IMR-90 (cell line): ENCODE results near the gene SATB2. TPM values are rescaled to one million over a fixed set of nuclear protein-coding genes. Genes with fewer than 3 reads are reported as not detected.

Experiments
- ATAC-seq: fragments of 200-7000 bp; cut with Tn5 transposase; 2 replicates; pipeline ENCODE4 v1.9.1; 2020; ENCODE audit warnings: low read depth, mild to moderate bottlenecking, moderate library complexity
- BruUV-seq: library from RNA; stranded (reverse); fragments of 400-500 nt; replicated peaks from 2 replicates; lab custom pipeline; 2021; lab: Mats Ljungman, UMichigan
- CTCF ChIA-PET: fragments of 300-600 bp; formaldehyde crosslinking; extraction: SDS; loops from one replicate; lab custom pipeline; 2021; ENCODE audit warnings: antibody characterized with exemption; lab: Yijun Ruan, JAX
- POLR2A ChIA-PET: fragments of 300-600 bp; sonication (Branson Sonifier 250); formaldehyde crosslinking; loops from one replicate; lab custom pipeline; 2022; ENCODE audit warnings: antibody characterized with exemption; ENCODE audit not compliant: unreplicated experiment; lab: Charles Lee
- DNase-seq: peaks from one replicate; pipeline ENCODE4 v3.0.0; 2013
- H2AFZ ChIP-seq: replicated peaks from 2 replicates; pipeline ENCODE3; 2013; ENCODE audit warnings: low read length, mild to moderate bottlenecking; ENCODE audit not compliant: poor library complexity
- H2AK5ac ChIP-seq: 2 replicates; pipeline ENCODE4 v1.6.1; 2013; ENCODE audit warnings: low read depth, low read length, inconsistent platforms
- H2AK9ac ChIP-seq: replicated peaks from 2 replicates; pipeline ENCODE3; 2013; ENCODE audit warnings: mild to moderate bottlenecking, low read depth, low read length, moderate library complexity; ENCODE audit not compliant: poor library complexity
- H2BK120ac ChIP-seq: 2 replicates; pipeline ENCODE4 v1.6.1; 2013; ENCODE audit warnings: low read depth, low read length, inconsistent platforms
- H2BK15ac ChIP-seq: 3 replicates; pipeline ENCODE4 v1.6.1; 2013; ENCODE audit warnings: low read depth, low read length, inconsistent platforms
- H2BK20ac ChIP-seq: 2 replicates; pipeline ENCODE4 v1.6.1; 2013; ENCODE audit warnings: low read depth, mild to moderate bottlenecking, inconsistent platforms, low read length, moderate library complexity
- H2BK5ac ChIP-seq: 2 replicates; pipeline ENCODE4 v1.6.1; 2013; ENCODE audit warnings: mild to moderate bottlenecking, low read depth, low read length, inconsistent platforms; ENCODE audit not compliant: poor library complexity, severe bottlenecking
- H3K14ac ChIP-seq: replicated peaks from 2 replicates; pipeline ENCODE4 v1.6.1; 2013; ENCODE audit warnings: low read depth, low read length, inconsistent platforms
- H3K18ac ChIP-seq: 2 replicates; pipeline ENCODE4 v1.6.1; 2013; ENCODE audit warnings: low read depth, low read length, control low read depth
- H3K23ac ChIP-seq: 2 replicates; pipeline ENCODE4 v1.6.1; 2013; ENCODE audit warnings: low read depth, low read length, inconsistent platforms
- H3K27ac ChIP-seq: 2 replicates; pipeline ENCODE4 v1.5.1; 2013; ENCODE audit warnings: mild to moderate bottlenecking, control low read depth, low read length; ENCODE audit not compliant: insufficient read depth
- H3K27me3 ChIP-seq: 2 replicates; pipeline ENCODE4 v1.6.1; 2013; ENCODE audit warnings: low read length; ENCODE audit not compliant: control insufficient read depth, insufficient read depth
- H3K36me3 ChIP-seq: 2 replicates; pipeline ENCODE4 v1.6.1; 2013; ENCODE audit warnings: low read length, mixed read lengths; ENCODE audit not compliant: control insufficient read depth, insufficient read depth
- H3K4ac ChIP-seq: 2 replicates; pipeline ENCODE4 v1.6.1; 2013; ENCODE audit warnings: low read depth, low read length, inconsistent platforms
- H3K4me1 ChIP-seq: 2 replicates; pipeline ENCODE4 v1.6.1; 2013; ENCODE audit warnings: low read length, mixed read lengths; ENCODE audit not compliant: control insufficient read depth, insufficient read depth
- H3K4me2 ChIP-seq: 2 replicates; pipeline ENCODE4 v1.6.1; 2013; ENCODE audit warnings: low read depth, mild to moderate bottlenecking, control low read depth, low read length, moderate library complexity
- H3K4me3 ChIP-seq: 2 replicates; pipeline ENCODE4 v1.5.1; 2013; ENCODE audit warnings: low read depth, mild to moderate bottlenecking, control low read depth, low read length, moderate library complexity; ENCODE audit not compliant: insufficient read depth
- H3K56ac ChIP-seq: 2 replicates; pipeline ENCODE4 v1.6.1; 2013; ENCODE audit warnings: low read length, inconsistent platforms; ENCODE audit not compliant: insufficient read depth; ENCODE audit errors: extremely low read depth
- H3K79me1 ChIP-seq, 2 experiments: 2 replicates each; pipeline ENCODE4 v1.6.1; 2013; ENCODE audit warnings: low read length in 2 of 2, inconsistent platforms in 1 of 2, low read depth in 1 of 2
- H3K9ac ChIP-seq: 2 replicates; pipeline ENCODE4 v1.6.1; 2013; ENCODE audit warnings: low read depth, low read length, control low read depth
- H3K9me1 ChIP-seq: 2 replicates; pipeline ENCODE4 v1.6.1; 2013; ENCODE audit warnings: low read length, inconsistent platforms; ENCODE audit not compliant: insufficient read depth
- H3K9me3 ChIP-seq: 2 replicates; pipeline ENCODE4 v1.6.1; 2013; ENCODE audit warnings: low read length; ENCODE audit not compliant: control insufficient read depth, insufficient read depth
- H4K20me1 ChIP-seq: 2 replicates; pipeline ENCODE4 v1.6.1; 2013; ENCODE audit warnings: low read length, inconsistent platforms; ENCODE audit not compliant: insufficient read depth
- H4K5ac ChIP-seq: 2 replicates; pipeline ENCODE4 v1.6.1; 2013; ENCODE audit warnings: mild to moderate bottlenecking, low read depth, low read length, control low read depth
- H4K8ac ChIP-seq, 2 experiments: 2 replicates each; pipeline ENCODE4 v1.6.1; 2013; ENCODE audit warnings: low read depth in 2 of 2, low read length in 2 of 2, control low read depth in 1 of 2, inconsistent platforms in 1 of 2
- H4K91ac ChIP-seq: 2 replicates; pipeline ENCODE4 v1.6.1; 2013; ENCODE audit warnings: low read depth, low read length, inconsistent platforms; ENCODE audit not compliant: insufficient read depth
- FOS ChIP-seq: fragments of 150-350 bp; IDR thresholded peaks from 2 replicates; pipeline ENCODE4 v1.6.1; 2016; ENCODE audit warnings: low read depth, low read length
- MAFK ChIP-seq: IDR thresholded peaks from 2 replicates; pipeline ENCODE4 v1.6.1; 2012; ENCODE audit warnings: low read depth, low read length, improper control_type of control experiment
- MAZ ChIP-seq: IDR thresholded peaks from 2 replicates; pipeline ENCODE4 v1.6.1; 2012; ENCODE audit warnings: low read depth, mild to moderate bottlenecking, low read length, improper control_type of control experiment, moderate library complexity, borderline replicate concordance
- MXI1 ChIP-seq: IDR thresholded peaks from 2 replicates; pipeline ENCODE4 v1.6.1; 2012; ENCODE audit warnings: low read depth, mild to moderate bottlenecking, low read length, moderate library complexity, borderline replicate concordance
- POLR2A ChIP-seq: IDR thresholded peaks from 2 replicates; pipeline ENCODE4 v1.6.1; 2012; ENCODE audit warnings: mild to moderate bottlenecking, low read depth, low read length
- WGBS, 2 experiments: methylation state at CpG; one replicate each; pipeline versions ENCODE4 v1.1.5 to v1.1.7; 2013; ENCODE audit warnings: missing lambda C conversion rate in 2 of 2; ENCODE audit not compliant: insufficient read length in 1 of 2; ENCODE audit errors: extremely low coverage in 2 of 2; 5-methylcytosine and 5-hydroxymethylcytosine counted together
- dilution Hi-C: fragments of 300-500 bp; cut with HindIII; formaldehyde crosslinking; loops from one replicate; pipeline ENCODE4 v1.14.3; 2018; ENCODE audit warnings: low sequenced_read_pairs; ENCODE audit not compliant: unreplicated experiment
- in situ Hi-C: fragments of 300-500 bp; cut with MboI; formaldehyde crosslinking; loops from 3 replicates; pipeline ENCODE4 v1.14.3; 2019; ENCODE audit warnings: low sequenced_read_pairs, inconsistent platforms, mixed read lengths
- intact Hi-C: fragments of 100-400 bp; cut with micrococcal nuclease; formaldehyde crosslinking; loops from 2 replicates; pipeline ENCODE4 v1.10.0; 2022
- polyA plus RNA-seq, 3 experiments: library from polyadenylated mRNA; depleted of rRNA; stranded (reverse); fragments of >200 nt; gene quantifications; 2 replicates each; pipeline ENCODE4 v1.2.3, GENCODE V29; 2012; ENCODE audit warnings: low replicate concordance in 1 of 3
- total RNA-seq: library from RNA; depleted of rRNA; stranded (reverse); fragments of >200 nt; gene quantifications from 2 replicates; pipeline ENCODE4 v1.2.3, GENCODE V29; 2012
- TF ChIP-seq, protein P1 (sequence below): conservative IDR thresholded peaks from 2 replicates; pipeline ENCODE4 v1.5.1; 2012; ENCODE audit warnings: mild to moderate bottlenecking, low read depth, low read length, improper control_type of control experiment

The SATB2 gene
- total and polyA plus RNA-seq, 2 of the 4 experiments (the other 2 are of a cell fraction), result 6.2 to 8.4 TPM

DNA sequence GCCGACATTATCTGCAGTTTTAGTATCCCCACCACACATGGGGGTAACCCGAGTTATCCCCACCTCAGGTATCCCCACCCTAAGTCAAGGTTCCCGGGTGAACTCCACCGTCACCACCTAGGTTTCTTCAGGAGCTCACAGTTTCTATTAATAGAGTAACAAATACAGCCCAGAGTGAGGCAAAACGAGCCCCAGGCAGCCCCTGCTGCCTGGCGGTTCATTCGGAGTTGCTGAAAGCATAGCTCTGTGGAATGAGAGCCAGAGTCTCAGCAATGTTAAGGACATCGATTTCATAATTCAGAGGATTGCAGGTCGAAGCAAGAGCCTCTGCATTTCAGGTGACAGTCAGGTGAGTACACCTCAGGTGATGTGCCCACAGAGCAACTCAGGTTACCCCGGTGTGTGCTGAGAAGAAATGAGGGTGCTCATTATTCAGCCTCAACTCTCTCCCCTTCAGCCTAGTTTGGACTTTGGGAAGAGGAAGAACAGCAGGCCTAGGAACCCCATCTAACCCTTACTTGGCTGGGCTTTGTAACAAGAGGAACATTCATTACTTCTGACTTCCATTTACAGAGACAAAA, 10.7 kb downstream of the SATB2 start:
- ChIA-PET CTCF (interaction anchor here (0.7 kb wide), 1 partner anchor 16 kb away, joined by 5 read pairs; no protein-coding TSS in a partner anchor), POLR2A (no interaction called here)
- Histone ChIP-seq H2AK9ac (no peak overlapping the region), H2AK5ac (no peak overlapping the region), H3K9ac (no peak overlapping the region), H3K23ac (no peak overlapping the region), H4K5ac (no peak overlapping the region), H2BK120ac (no peak overlapping the region), H3K9me3 (no peaks in the 10 kb centered on the region), H3K56ac (no peak overlapping the region), H3K14ac (no peak overlapping the region), H2BK20ac (no peak overlapping the region), H3K18ac (no peak overlapping the region), H2AFZ (no peak overlapping the region), H3K4me1 (peaks cover 2% of the 10 kb centered on the region; the same call in 1 of the 2 replicates), H3K79me1 (peaks cover 4 to 19% of the 10 kb centered on the region in 2 experiments; a peak in 3 of 4 replicates), H3K27ac (no peak overlapping the region), H3K36me3 (no peaks in the 10 kb centered on the region; the same call in 1 of the 2 replicates), H3K9me1 (peaks cover 2% of the 10 kb centered on the region; the same call in 1 of the 2 replicates), H3K4me3 (no peak overlapping the region), H3K4ac (no peak overlapping the region; the same call in 1 of the 2 replicates), H4K91ac (no peak overlapping the region), H4K20me1 (no peaks in the 10 kb centered on the region; the same call in 1 of the 2 replicates), H2BK15ac (no peak overlapping the region), H4K8ac (no peak overlapping the region), H3K4me2 (no peak overlapping the region), H3K27me3 (no peaks in the 10 kb centered on the region), H2BK5ac (no peak overlapping the region)
- in situ Hi-C loops (no loop called here), intact Hi-C loops (no loop called here), dilution Hi-C loops (no loop called here)
- no peak for DNase-seq
- BruUV-seq, result no TSS peak
- TF ChIP-seq FOS (no peak), POLR2A (no peak), MXI1 (no peak), MAZ (no peak), MAFK (no peak)
- TF ChIP-seq, protein P1, sequence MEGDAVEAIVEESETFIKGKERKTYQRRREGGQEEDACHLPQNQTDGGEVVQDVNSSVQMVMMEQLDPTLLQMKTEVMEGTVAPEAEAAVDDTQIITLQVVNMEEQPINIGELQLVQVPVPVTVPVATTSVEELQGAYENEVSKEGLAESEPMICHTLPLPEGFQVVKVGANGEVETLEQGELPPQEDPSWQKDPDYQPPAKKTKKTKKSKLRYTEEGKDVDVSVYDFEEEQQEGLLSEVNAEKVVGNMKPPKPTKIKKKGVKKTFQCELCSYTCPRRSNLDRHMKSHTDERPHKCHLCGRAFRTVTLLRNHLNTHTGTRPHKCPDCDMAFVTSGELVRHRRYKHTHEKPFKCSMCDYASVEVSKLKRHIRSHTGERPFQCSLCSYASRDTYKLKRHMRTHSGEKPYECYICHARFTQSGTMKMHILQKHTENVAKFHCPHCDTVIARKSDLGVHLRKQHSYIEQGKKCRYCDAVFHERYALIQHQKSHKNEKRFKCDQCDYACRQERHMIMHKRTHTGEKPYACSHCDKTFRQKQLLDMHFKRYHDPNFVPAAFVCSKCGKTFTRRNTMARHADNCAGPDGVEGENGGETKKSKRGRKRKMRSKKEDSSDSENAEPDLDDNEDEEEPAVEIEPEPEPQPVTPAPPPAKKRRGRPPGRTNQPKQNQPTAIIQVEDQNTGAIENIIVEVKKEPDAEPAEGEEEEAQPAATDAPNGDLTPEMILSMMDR, result no peak
- no peak for ATAC-seq
- 95% methylated on average over 6 of the region's 10 CpGs; no CpG with 5 or more reads in 1 of the 2 experiments for WGBS, 2 experiments
